ENCODE results near the gene TMEM255B. TPM values are rescaled to one million over a fixed set of nuclear protein-coding genes. Genes with fewer than 3 reads are reported as not detected.
"Not testable (repeated sequence)": the region's sequence is repeated elsewhere in the genome, so short reads cannot be mapped to it uniquely, and the experiment has no call there.

The TMEM255B gene
- total and polyA plus RNA-seq, 11 donors = 1.4 to 20.3 (median 4.4) TPM

DNA sequence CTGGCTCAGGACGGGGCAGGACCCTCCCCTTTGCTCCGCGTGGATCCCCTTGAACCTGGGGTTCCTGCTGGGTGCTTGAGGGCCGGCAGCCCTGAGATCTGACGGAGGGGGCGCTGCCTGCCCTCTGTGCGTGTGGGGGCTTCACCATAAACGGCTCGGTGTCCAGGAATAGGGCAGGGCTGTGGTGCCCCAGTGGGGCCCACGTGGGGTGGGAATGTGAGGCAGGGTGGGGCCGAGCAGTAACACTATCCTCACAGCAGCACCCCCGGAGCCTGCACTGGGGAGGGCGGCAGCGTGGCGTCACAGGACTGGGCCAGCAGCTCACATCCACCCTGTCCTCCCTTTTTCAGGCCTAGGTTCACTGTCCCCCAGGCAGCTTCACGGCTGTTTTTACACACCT lies 66.8 kb downstream of the TMEM255B start:
- H3K36me3 ChIP-seq = peaks cover 4 to 72% (median 62%) of the 10 kb centered on the region in 9 donors
- intact Hi-C loops (cut with DNase I) = no loop called here
- no peak overlapping the region for H3K4me3 ChIP-seq
- no peak for TF ChIP-seq POLR2A (IDR thresholded peaks at IDR 0.05)
- TF ChIP-seq, protein P1, sequence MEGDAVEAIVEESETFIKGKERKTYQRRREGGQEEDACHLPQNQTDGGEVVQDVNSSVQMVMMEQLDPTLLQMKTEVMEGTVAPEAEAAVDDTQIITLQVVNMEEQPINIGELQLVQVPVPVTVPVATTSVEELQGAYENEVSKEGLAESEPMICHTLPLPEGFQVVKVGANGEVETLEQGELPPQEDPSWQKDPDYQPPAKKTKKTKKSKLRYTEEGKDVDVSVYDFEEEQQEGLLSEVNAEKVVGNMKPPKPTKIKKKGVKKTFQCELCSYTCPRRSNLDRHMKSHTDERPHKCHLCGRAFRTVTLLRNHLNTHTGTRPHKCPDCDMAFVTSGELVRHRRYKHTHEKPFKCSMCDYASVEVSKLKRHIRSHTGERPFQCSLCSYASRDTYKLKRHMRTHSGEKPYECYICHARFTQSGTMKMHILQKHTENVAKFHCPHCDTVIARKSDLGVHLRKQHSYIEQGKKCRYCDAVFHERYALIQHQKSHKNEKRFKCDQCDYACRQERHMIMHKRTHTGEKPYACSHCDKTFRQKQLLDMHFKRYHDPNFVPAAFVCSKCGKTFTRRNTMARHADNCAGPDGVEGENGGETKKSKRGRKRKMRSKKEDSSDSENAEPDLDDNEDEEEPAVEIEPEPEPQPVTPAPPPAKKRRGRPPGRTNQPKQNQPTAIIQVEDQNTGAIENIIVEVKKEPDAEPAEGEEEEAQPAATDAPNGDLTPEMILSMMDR (IDR thresholded peaks at IDR 0.05) = no peak
- ATAC-seq (no peak), DNase-seq (no peak)
- H3K4me1 ChIP-seq = peaks cover 10 to 20% (median 16%) of the 10 kb centered on the region in 12 donors
- H3K27ac ChIP-seq = no peak overlapping the region
- no peaks in the 10 kb centered on the region for H3K9me3 ChIP-seq
- no peaks in the 10 kb centered on the region for H3K27me3 ChIP-seq
- 76 to 80% (median 77%) methylated on average over 11 to 16 of the region's 16 CpGs for WGBS, 4 donors

DNA sequence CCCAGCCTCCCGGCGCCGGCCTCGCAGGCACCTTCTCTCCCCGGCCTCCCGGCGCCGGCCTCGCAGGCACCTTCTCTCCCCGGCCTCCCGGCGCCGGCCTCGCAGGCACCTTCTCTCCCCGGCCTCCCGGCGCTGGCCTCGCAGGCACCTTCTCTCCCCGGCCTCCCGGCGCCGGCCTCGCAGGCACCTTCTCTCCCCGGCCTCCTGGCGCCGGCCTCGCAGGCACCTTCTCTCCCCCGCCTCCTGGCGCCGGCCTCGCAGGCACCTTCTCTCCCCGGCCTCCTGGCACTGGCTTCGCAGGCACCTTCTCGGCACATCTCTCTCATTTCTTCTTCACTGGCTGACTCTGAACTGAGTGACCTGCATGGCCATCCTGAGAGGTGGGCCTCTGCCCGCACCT lies 67.4 kb downstream of the TMEM255B start:
- intact Hi-C loops (cut with DNase I); H3K9me3 ChIP-seq; H3K27ac ChIP-seq; ATAC-seq; DNase-seq; H3K4me3 ChIP-seq; H3K27me3 ChIP-seq: not testable (repeated sequence)
- 90 to 94% (median 91%) methylated on average over 23 to 35 of the region's 35 CpGs for WGBS, 4 donors
- H3K36me3 ChIP-seq = peaks cover 4 to 78% (median 66%) of the 10 kb centered on the region in 9 donors
- H3K4me1 ChIP-seq = peaks cover 6 to 14% (median 10%) of the 10 kb centered on the region in 12 donors

DNA sequence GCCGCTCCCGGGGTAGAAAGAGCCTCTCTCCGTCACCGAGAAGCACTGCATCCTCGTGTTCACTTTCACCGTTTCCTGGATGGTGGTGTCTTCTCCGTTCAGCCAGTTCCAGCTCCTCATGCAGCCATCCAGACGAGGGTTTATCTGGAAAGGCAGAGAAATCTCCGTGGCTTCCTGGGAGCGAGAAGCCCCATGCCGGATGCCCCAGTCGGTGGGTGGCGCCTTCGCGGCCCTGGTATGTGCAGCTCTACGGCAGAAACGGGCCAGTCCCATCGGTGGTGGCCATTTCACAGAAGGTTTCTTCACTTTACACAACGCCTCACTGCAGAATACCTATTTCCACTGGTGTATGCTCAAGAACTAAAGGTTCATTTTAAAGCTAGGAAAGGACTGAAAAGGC lies 68.0 kb downstream of the TMEM255B start:
- no peak overlapping the region for H3K27ac ChIP-seq
- peak in 1 of 5 donors; percentile 48 for DNase-seq

DNA sequence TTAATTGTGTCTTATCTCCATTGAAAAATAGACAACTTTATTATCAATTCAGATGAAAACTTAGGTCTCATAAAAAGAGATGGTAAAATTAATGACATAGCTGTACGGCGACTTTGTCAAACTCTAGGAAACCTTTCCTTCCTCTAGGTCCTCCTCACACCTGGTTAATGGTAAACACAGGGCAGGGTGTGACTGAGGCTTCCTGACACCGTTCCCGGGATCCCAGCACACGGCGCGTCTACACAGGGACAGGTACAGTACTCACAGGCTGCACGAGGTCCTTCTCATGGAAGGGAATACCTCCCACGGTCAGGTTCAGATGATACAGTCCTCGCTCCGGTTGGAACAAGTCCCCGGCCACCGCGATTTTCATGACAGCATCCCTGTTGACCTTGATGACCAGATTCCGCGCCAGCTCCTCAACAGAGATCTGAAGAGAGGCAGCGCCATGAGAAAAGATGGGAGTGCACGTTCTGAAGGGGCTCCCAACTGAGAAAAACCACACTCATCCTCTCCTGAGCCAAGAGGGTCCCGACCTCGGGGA lies 69.3 kb downstream of the TMEM255B start:
- 94 to 96% (median 95%) methylated on average over 20 of the region's 20 CpGs for WGBS, 4 donors
- Histone ChIP-seq H3K36me3 (peaks cover 0 to 78% (median 65%) of the 10 kb centered on the region in 9 donors), H3K4me3 (no peak overlapping the region), H3K4me1 (no peaks in the 10 kb centered on the region), H3K27ac (no peak overlapping the region), H3K9me3 (no peaks in the 10 kb centered on the region), H3K27me3 (no peaks in the 10 kb centered on the region)
- ATAC-seq (no peak), DNase-seq (peak in 1 of 5 donors; percentile 39)
- TF ChIP-seq POLR2A (IDR thresholded peaks at IDR 0.05) = no peak
- TF ChIP-seq, protein P1 (IDR thresholded peaks at IDR 0.05) = no peak
- intact Hi-C loops (cut with DNase I) = no loop called here

More for the DNA sequence above, 68.0 kb downstream of the TMEM255B start:
- 89 to 92% (median 91%) methylated on average over 19 of the region's 19 CpGs for WGBS, 4 donors
- Histone ChIP-seq H3K27me3 (no peaks in the 10 kb centered on the region), H3K4me3 (no peak overlapping the region), H3K9me3 (no peaks in the 10 kb centered on the region), H3K36me3 (peaks cover 4 to 77% (median 65%) of the 10 kb centered on the region in 9 donors), H3K4me1 (peaks cover under 1 to 8% (median 5%) of the 10 kb centered on the region in 12 donors)
- intact Hi-C loops (cut with DNase I) = no loop called here
- ATAC-seq = no peak
- TF ChIP-seq, protein P1 (IDR thresholded peaks at IDR 0.05) = no peak
- no peak for TF ChIP-seq POLR2A (IDR thresholded peaks at IDR 0.05)

DNA sequence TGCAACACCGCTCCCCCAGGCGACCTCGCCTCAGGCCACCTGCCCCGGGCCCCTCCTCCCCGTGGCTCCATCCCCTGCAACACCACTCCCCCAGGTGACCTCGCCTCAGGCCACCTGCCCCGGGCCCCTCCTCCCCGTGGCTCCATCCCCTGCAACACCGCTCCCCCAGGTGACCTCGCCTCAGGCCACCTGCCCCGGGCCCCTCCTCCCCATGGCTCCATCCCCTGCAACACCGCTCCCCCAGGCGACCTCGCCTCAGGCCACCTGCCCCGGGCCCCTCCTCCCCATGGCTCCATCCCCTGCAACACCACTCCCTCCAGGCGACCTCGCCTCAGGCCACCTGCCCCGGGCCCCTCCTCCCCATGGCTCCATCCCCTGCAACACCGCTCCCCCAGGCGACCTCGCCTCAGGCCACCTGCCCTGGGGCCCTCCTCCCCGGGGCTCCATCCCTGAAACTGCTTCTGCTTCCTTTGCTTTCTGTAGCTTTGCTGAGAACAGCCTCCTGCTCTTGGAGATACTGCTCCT lies 71.5 kb downstream of the TMEM255B start:
- H3K4me1 ChIP-seq; intact Hi-C loops (cut with DNase I); H3K9me3 ChIP-seq; H3K27me3 ChIP-seq; ATAC-seq; H3K27ac ChIP-seq; H3K4me3 ChIP-seq: not testable (repeated sequence)
- WGBS, 4 donors = 82 to 95% (median 89%) methylated on average over 6 to 22 of the region's 22 CpGs
- H3K36me3 ChIP-seq = peaks cover 2 to 83% (median 66%) of the 10 kb centered on the region in 9 donors
- peak in 1 of 5 donors; percentile 33 for DNase-seq
